ENCODE data around the gene SHC1.

SHC1 gene

GRCh38 chr1:154934358-154934948, 36.1 kb downstream of the SHC1 start:
- no peak for DNase-seq

GRCh38 chr1:154931940-154932487, 38.5 kb downstream of the SHC1 start:
- DNase-seq = no peak

- no peak for DNase-seq
Observed at GRCh38 chr1:154926201-154926600, 44.3 kb downstream of the SHC1 start.

- no peak for DNase-seq
Observed at GRCh38 chr1:154925335-154926170, 45.0 kb downstream of the SHC1 start.

GRCh38 chr1:154923695-154924094, 46.9 kb downstream of the SHC1 start:
- DNase-seq = no peak

- DNase-seq = no peak
Observed at GRCh38 chr1:154913273-154913672, 57.3 kb downstream of the SHC1 start.

- no peak for DNase-seq
Observed at GRCh38 chr1:154912755-154913154, 57.8 kb downstream of the SHC1 start.
